Ascending aorta (tissue), 2 donors: ENCODE data around the gene RERG. TPM values are rescaled to one million over a fixed set of nuclear protein-coding genes. Genes with fewer than 3 reads are reported as not detected.

Source experiments
- DNase-seq, 2 donors: peaks; one replicate each; pipeline ENCODE4 v3.0.0-alpha.2; 2019; ENCODE audit warnings: low spot score in 2 of 2
- H3K27ac ChIP-seq, 2 donors: fragments of 200-600 bp; sonication (generic); one replicate each; pipeline ENCODE4 v1.5.1; 2016 to 2017; ENCODE audit warnings: mild to moderate bottlenecking in 1 of 2
- H3K27me3 ChIP-seq: fragments of 200-600 bp; sonication (generic); one replicate; pipeline ENCODE4 v1.5.1; 2017
- H3K36me3 ChIP-seq, 2 donors: fragments of 200-600 bp; sonication (generic); one replicate each; pipeline ENCODE4 v1.5.1; 2016
- H3K4me1 ChIP-seq, 2 donors: fragments of 200-600 bp; sonication (generic); one replicate each; pipeline ENCODE4 v1.5.1; 2016 to 2017; ENCODE audit warnings: mild to moderate bottlenecking in 1 of 2
- H3K4me3 ChIP-seq, 2 donors: fragments of 200-600 bp; sonication (generic); one replicate each; pipeline ENCODE4 v1.5.1; 2016 to 2017; ENCODE audit warnings: mild to moderate bottlenecking in 1 of 2
- H3K9me3 ChIP-seq, 2 donors: fragments of 200-600 bp; sonication (generic); one replicate each; pipeline ENCODE4 v1.5.1; 2016
- CTCF ChIP-seq, 3 experiments: fragments of 200-600 bp in 2 of 3; fragments of 450-650 bp in 1 of 3; sonication (generic) in 2 of 3; IDR thresholded peaks; one replicate each; pipeline ENCODE4 v1.5.1; 2016 to 2019; ENCODE audit warnings: antibody characterized with exemption in 3 of 3, mild to moderate bottlenecking in 1 of 3, moderate library complexity in 1 of 3
- intact Hi-C: fragments of 100-400 bp; cut with DNase I; formaldehyde crosslinking; loops from one replicate; pipeline ENCODE4 v1.15.1; 2023
- total RNA-seq: library from RNA; depleted of rRNA; stranded (reverse); fragments of >200 nt; gene quantifications from one replicate; pipeline ENCODE4 v1.1.0, GENCODE V29; 2016

Gene RERG
- total RNA-seq, 1 donor from 2014 or later = 55.7 TPM

GRCh38 chr12:15256761-15257160 lies 35.5 kb upstream of the RERG start:
- H3K4me1 ChIP-seq = no peaks in the 10 kb centered on the region
- no peaks in the 10 kb centered on the region for H3K36me3 ChIP-seq
- no peak for TF ChIP-seq CTCF (IDR thresholded peaks at IDR 0.05)
- no peak overlapping the region for H3K27ac ChIP-seq
- DNase-seq = no peak
- peaks cover 0 to 8% of the 10 kb centered on the region in 2 donors for H3K9me3 ChIP-seq
- intact Hi-C loops = no loop called here
- H3K4me3 ChIP-seq = no peak overlapping the region
- no peaks in the 10 kb centered on the region for H3K27me3 ChIP-seq

GRCh38 chr12:15253990-15254389 lies 32.8 kb upstream of the RERG start:
- Histone ChIP-seq H3K4me3 (no peak overlapping the region), H3K27ac (no peak overlapping the region), H3K4me1 (no peaks in the 10 kb centered on the region), H3K9me3 (peaks cover 0 to 8% of the 10 kb centered on the region in 2 donors), H3K27me3 (no peaks in the 10 kb centered on the region), H3K36me3 (no peaks in the 10 kb centered on the region)
- intact Hi-C loops = no loop called here
- no peak for TF ChIP-seq CTCF (IDR thresholded peaks at IDR 0.05)
- DNase-seq = no peak

- no peaks in the 10 kb centered on the region for H3K9me3 ChIP-seq
- DNase-seq = no peak
- no peaks in the 10 kb centered on the region for H3K4me1 ChIP-seq
- H3K36me3 ChIP-seq = no peaks in the 10 kb centered on the region
- no peak for TF ChIP-seq CTCF (IDR thresholded peaks at IDR 0.05)
- no peak overlapping the region for H3K27ac ChIP-seq
- no peaks in the 10 kb centered on the region for H3K27me3 ChIP-seq
- intact Hi-C loops = no loop called here
- H3K4me3 ChIP-seq = no peak overlapping the region
Observed at GRCh38 chr12:15244926-15245325, 23.7 kb upstream of the RERG start.

- Histone ChIP-seq H3K36me3 (no peaks in the 10 kb centered on the region), H3K27ac (no peak overlapping the region), H3K4me3 (no peak overlapping the region), H3K27me3 (no peaks in the 10 kb centered on the region), H3K9me3 (no peaks in the 10 kb centered on the region), H3K4me1 (no peaks in the 10 kb centered on the region)
- TF ChIP-seq CTCF (IDR thresholded peaks at IDR 0.05) = no peak
- intact Hi-C loops = no loop called here
- no peak for DNase-seq
Observed at GRCh38 chr12:15244341-15244740, 23.1 kb upstream of the RERG start.

- H3K9me3 ChIP-seq = no peaks in the 10 kb centered on the region
- H3K4me3 ChIP-seq = no peak overlapping the region
- no peak for TF ChIP-seq CTCF (IDR thresholded peaks at IDR 0.05)
- H3K36me3 ChIP-seq = no peaks in the 10 kb centered on the region
- no peak overlapping the region for H3K27ac ChIP-seq
- DNase-seq = no peak
- no peaks in the 10 kb centered on the region for H3K4me1 ChIP-seq
- intact Hi-C loops = no loop called here
- no peaks in the 10 kb centered on the region for H3K27me3 ChIP-seq
Observed at GRCh38 chr12:15243102-15243501, 21.9 kb upstream of the RERG start.

- Histone ChIP-seq H3K4me1 (no peaks in the 10 kb centered on the region), H3K27me3 (no peaks in the 10 kb centered on the region), H3K27ac (no peak overlapping the region), H3K4me3 (no peak overlapping the region), H3K9me3 (no peaks in the 10 kb centered on the region), H3K36me3 (no peaks in the 10 kb centered on the region)
- intact Hi-C loops = no loop called here
- TF ChIP-seq CTCF (IDR thresholded peaks at IDR 0.05) = no peak
- no peak for DNase-seq
Observed at GRCh38 chr12:15240898-15241297, 19.7 kb upstream of the RERG start.
